Stomach (tissue), 9 donors: ENCODE data around the gene ZDHHC17. TPM values are rescaled to one million over a fixed set of nuclear protein-coding genes. Genes with fewer than 3 reads are reported as not detected.
A peak's percentile ranks its signal among the peaks of the same experiment; 100 is the strongest.
"Not testable (repeated sequence)": the region's sequence is repeated elsewhere in the genome, so short reads cannot be mapped to it uniquely, and the experiment has no call there.

Experiments used
- DNase-seq, 2 donors: peaks; one replicate each; pipeline versions ENCODE4 v3.0.0 to v3.0.0-alpha.2; 2013 to 2019
- H3K27ac ChIP-seq, 5 donors: fragments of 200-600 bp in 4 of 5; sonication (generic) in 4 of 5; one replicate each; pipeline ENCODE4 v1.5.1; 2013 to 2019; ENCODE audit warnings: mild to moderate bottlenecking in 1 of 5, moderate library complexity in 1 of 5
- H3K27me3 ChIP-seq, 3 donors: fragments of 200-600 bp; sonication (generic); one replicate each; pipeline ENCODE4 v1.5.1; 2017 to 2019; ENCODE audit warnings: mixed run types in 1 of 3
- H3K36me3 ChIP-seq, 4 donors: fragments of 200-600 bp; sonication (generic); 1 replicate in 3 of 4; 2 replicates in 1 of 4; pipeline ENCODE4 v1.5.1; 2016 to 2019
- H3K4me1 ChIP-seq, 4 donors: fragments of 200-600 bp; sonication (generic); one replicate each; pipeline ENCODE4 v1.5.1; 2016 to 2019
- H3K4me3 ChIP-seq, 4 donors: fragments of 200-600 bp; sonication (generic) in 3 of 4; one replicate each; pipeline ENCODE4 v1.5.1; 2016 to 2019; ENCODE audit warnings: mild to moderate bottlenecking in 1 of 4
- H3K9me3 ChIP-seq, 4 donors: fragments of 200-600 bp; sonication (generic); one replicate each; pipeline ENCODE4 v1.5.1; 2016 to 2019
- EP300 ChIP-seq: sonication (generic); formaldehyde crosslinking; IDR thresholded peaks from one replicate; pipeline ENCODE4 v1.6.1; 2017; ENCODE audit warnings: antibody characterized with exemption
- POLR2A ChIP-seq, 4 donors: fragments of 450-650 bp; IDR thresholded peaks; one replicate each; pipeline ENCODE4 v1.6.1; 2016; ENCODE audit warnings: antibody characterized with exemption in 4 of 4, control low read depth in 2 of 4, mild to moderate bottlenecking in 1 of 4, moderate library complexity in 1 of 4
- POLR2AphosphoS5 ChIP-seq, 3 donors: sonication (generic); formaldehyde crosslinking; IDR thresholded peaks; one replicate each; pipeline ENCODE4 v1.6.1; 2016; ENCODE audit warnings: antibody characterized with exemption in 3 of 3
- WGBS, 5 donors: extraction: QIAGEN DNeasy Blood & Tissue Kit in 3 of 5; methylation state at CpG; one replicate each; pipeline versions ENCODE4 v1.1.5 to v1.1.7; 2013 to 2018; 5-methylcytosine and 5-hydroxymethylcytosine counted together
- intact Hi-C: fragments of 100-400 bp; cut with DNase I; formaldehyde crosslinking; loops from one replicate; pipeline ENCODE4 v1.15.1; 2023; ENCODE audit warnings: low total_unique reads
- polyA plus RNA-seq, 3 donors: library from polyadenylated mRNA; stranded (reverse); fragments of 200-250 nt; gene quantifications; one replicate each; pipeline ENCODE4 v1.2.3, GENCODE V29; 2013
- total RNA-seq, 5 donors: library from RNA; depleted of rRNA; stranded (reverse); fragments of >200 nt; gene quantifications; one replicate each; pipeline versions ENCODE4 v1.1.0 to v1.2.3, GENCODE V29; 2014 to 2016
- TF ChIP-seq, protein P1 (sequence below), 7 experiments: fragments of 450-650 bp in 4 of 7; fragments of 200-600 bp in 3 of 7; sonication (generic) in 3 of 7; IDR thresholded peaks; one replicate each; pipeline ENCODE4 v1.5.1; 2016 to 2019; ENCODE audit warnings: antibody characterized with exemption in 7 of 7, control low read depth in 2 of 7, mild to moderate bottlenecking in 1 of 7
- donor health status: healthy with polysubstance abuse.
- donor health status: Bipolar disorder and iron deficiency.
- donor health status: healthy.

The ZDHHC17 gene
- total and polyA plus RNA-seq, 8 donors = 2.3 to 134 (median 13.2) TPM

- Histone ChIP-seq H3K9me3 (no peaks in the 10 kb centered on the region), H3K27me3 (no peaks in the 10 kb centered on the region), H3K27ac (peak overlapping the region in 1 of 5 donors; percentile 0), H3K4me3 (no peak overlapping the region), H3K4me1 (peaks cover 14 to 68% (median 43%) of the 10 kb centered on the region in 4 donors), H3K36me3 (no peaks in the 10 kb centered on the region)
- WGBS, 5 donors = 80 to 96% (median 88%) methylated on average over 5 of the region's 5 CpGs
- no peak for DNase-seq
- intact Hi-C loops = no loop called here
- TF ChIP-seq, protein P1, sequence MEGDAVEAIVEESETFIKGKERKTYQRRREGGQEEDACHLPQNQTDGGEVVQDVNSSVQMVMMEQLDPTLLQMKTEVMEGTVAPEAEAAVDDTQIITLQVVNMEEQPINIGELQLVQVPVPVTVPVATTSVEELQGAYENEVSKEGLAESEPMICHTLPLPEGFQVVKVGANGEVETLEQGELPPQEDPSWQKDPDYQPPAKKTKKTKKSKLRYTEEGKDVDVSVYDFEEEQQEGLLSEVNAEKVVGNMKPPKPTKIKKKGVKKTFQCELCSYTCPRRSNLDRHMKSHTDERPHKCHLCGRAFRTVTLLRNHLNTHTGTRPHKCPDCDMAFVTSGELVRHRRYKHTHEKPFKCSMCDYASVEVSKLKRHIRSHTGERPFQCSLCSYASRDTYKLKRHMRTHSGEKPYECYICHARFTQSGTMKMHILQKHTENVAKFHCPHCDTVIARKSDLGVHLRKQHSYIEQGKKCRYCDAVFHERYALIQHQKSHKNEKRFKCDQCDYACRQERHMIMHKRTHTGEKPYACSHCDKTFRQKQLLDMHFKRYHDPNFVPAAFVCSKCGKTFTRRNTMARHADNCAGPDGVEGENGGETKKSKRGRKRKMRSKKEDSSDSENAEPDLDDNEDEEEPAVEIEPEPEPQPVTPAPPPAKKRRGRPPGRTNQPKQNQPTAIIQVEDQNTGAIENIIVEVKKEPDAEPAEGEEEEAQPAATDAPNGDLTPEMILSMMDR (IDR thresholded peaks at IDR 0.05) = no peak
- TF ChIP-seq POLR2A (IDR thresholded peaks at IDR 0.05) (no peak), POLR2AphosphoS5 (IDR thresholded peaks at IDR 0.05) (no peak), EP300 (no peak)
Observed at GRCh38 chr12:76778364-76778763, 14.4 kb downstream of the ZDHHC17 start.

DNA sequence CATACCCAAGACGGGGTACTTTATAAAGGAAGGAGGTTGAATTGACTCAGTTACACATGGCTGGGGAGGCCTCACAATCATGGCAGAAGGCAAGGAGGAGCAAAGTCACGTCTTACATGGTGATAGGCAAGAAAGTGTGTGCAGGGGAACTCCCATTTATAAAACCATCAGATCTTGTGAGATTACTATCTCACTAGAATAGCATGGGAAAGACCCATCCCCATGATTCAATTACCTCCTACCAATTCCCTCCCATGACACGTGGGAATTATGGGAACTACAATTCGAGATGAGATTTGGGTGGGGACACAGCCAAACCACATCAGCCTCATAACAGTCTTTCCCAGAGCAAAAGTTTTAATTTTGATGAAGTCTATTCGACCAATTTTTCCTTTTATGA, 15.4 kb downstream of the ZDHHC17 start:
- H3K27ac ChIP-seq, H3K36me3 ChIP-seq, H3K4me3 ChIP-seq, intact Hi-C loops, DNase-seq, H3K9me3 ChIP-seq, H3K27me3 ChIP-seq: not testable (repeated sequence)
- H3K4me1 ChIP-seq = peaks cover 14 to 68% (median 44%) of the 10 kb centered on the region in 4 donors
- WGBS, 5 donors = 89 to 94% (median 90%) methylated on average over 5 of the region's 5 CpGs

GRCh38 chr12:76781321-76781720, 17.4 kb downstream of the ZDHHC17 start:
- DNase-seq = no peak
- no peak overlapping the region for H3K27ac ChIP-seq
- no peak overlapping the region for H3K4me3 ChIP-seq
- TF ChIP-seq POLR2A (IDR thresholded peaks at IDR 0.05) = no peak
- TF ChIP-seq, protein P1 (IDR thresholded peaks at IDR 0.05) = no peak
- no peak for TF ChIP-seq EP300
- no peak for TF ChIP-seq POLR2AphosphoS5 (IDR thresholded peaks at IDR 0.05)
- H3K4me1 ChIP-seq = peaks cover 14 to 67% (median 46%) of the 10 kb centered on the region in 4 donors
- 66 to 71% (median 69%) methylated on average over 3 of the region's 3 CpGs for WGBS, 5 donors
- H3K9me3 ChIP-seq = no peaks in the 10 kb centered on the region
- H3K27me3 ChIP-seq = no peaks in the 10 kb centered on the region
- no peaks in the 10 kb centered on the region for H3K36me3 ChIP-seq
- intact Hi-C loops = loop anchor here (10.0 kb wide), 1 partner anchor 157 kb away; no protein-coding TSS in a partner anchor

- H3K9me3 ChIP-seq = no peaks in the 10 kb centered on the region
- no peaks in the 10 kb centered on the region for H3K27me3 ChIP-seq
- 71 to 87% (median 83%) methylated on average over 2 of the region's 2 CpGs for WGBS, 5 donors
- intact Hi-C loops = loop anchor here (10.0 kb wide), 1 partner anchor 158 kb away; no protein-coding TSS in a partner anchor
- H3K36me3 ChIP-seq = no peaks in the 10 kb centered on the region
- H3K4me3 ChIP-seq = no peak overlapping the region
- H3K4me1 ChIP-seq = peaks cover 9 to 57% (median 41%) of the 10 kb centered on the region in 4 donors
- TF ChIP-seq, protein P1 (IDR thresholded peaks at IDR 0.05) = no peak
- no peak for TF ChIP-seq POLR2A (IDR thresholded peaks at IDR 0.05)
- no peak for TF ChIP-seq POLR2AphosphoS5 (IDR thresholded peaks at IDR 0.05)
- no peak for TF ChIP-seq EP300
- H3K27ac ChIP-seq = peak overlapping the region in 1 of 5 donors; percentile 12
- DNase-seq = peak in 1 of 2 donors; percentile 34
Observed at GRCh38 chr12:76782526-76782925, 18.6 kb downstream of the ZDHHC17 start.

DNA sequence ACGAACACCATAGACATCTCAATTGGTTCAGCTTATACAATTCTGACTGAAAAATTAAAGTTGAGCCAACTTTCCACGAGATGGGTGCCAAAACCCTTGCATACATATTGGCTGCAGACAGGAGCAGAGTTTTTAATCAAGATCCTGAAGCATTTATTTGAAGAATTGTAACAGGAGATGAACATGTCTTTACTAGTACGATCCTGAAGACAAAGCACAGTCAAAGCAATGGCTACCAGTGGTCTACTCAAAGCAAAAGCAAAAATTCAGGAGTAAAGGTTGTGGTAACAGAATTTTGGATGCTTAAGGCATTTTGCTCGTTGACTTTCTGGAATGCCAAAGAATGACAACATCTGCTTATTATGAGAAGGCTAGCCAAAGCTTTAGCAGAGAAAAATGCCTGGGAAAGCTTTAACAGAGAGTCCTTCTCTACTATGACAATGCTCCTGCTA, 20.7 kb downstream of the ZDHHC17 start:
- no peak for TF ChIP-seq EP300
- TF ChIP-seq, protein P1 (IDR thresholded peaks at IDR 0.05) = no peak
- no peak for TF ChIP-seq POLR2A (IDR thresholded peaks at IDR 0.05)
- TF ChIP-seq POLR2AphosphoS5 (IDR thresholded peaks at IDR 0.05) = no peak
- intact Hi-C loops = loop anchor here (10.0 kb wide), 1 partner anchor 160 kb away; no protein-coding TSS in a partner anchor
- H3K9me3 ChIP-seq = no peaks in the 10 kb centered on the region
- peak in 1 of 2 donors; percentile 77 for DNase-seq
- no peak overlapping the region for H3K4me3 ChIP-seq
- H3K27ac ChIP-seq = peak overlapping the region in 2 of 5 donors; percentile 9 to 39
- H3K4me1 ChIP-seq = peaks cover 6 to 56% (median 30%) of the 10 kb centered on the region in 4 donors
- H3K36me3 ChIP-seq = no peaks in the 10 kb centered on the region
- WGBS, 5 donors = 17 to 40% (median 22%) methylated on average over 4 of the region's 4 CpGs
- no peaks in the 10 kb centered on the region for H3K27me3 ChIP-seq
